GM23248 (cell line): ENCODE measurements around the gene FREM1. TPM values are rescaled to one million over a fixed set of nuclear protein-coding genes. Genes with fewer than 3 reads are reported as not detected.
A peak's percentile ranks its signal among the peaks of the same experiment; 100 is the strongest.

Experiments used
- DNase-seq: peaks from one replicate; pipeline ENCODE4 v3.0.0-alpha.2; 2015
- H2AFZ ChIP-seq: fragments of 200-600 bp; sonication (generic); 2 replicates; pipeline ENCODE4 v1.6.1; 2016; ENCODE audit warnings: antibody characterized with exemption
- H3F3A ChIP-seq: fragments of 200-600 bp; sonication (generic); 2 replicates; pipeline ENCODE4 v1.6.1; 2016; ENCODE audit warnings: mild to moderate bottlenecking, antibody characterized with exemption, mixed run types; ENCODE audit not compliant: insufficient read depth
- H3K27ac ChIP-seq: fragments of 200-600 bp; sonication (generic); 2 replicates; pipeline ENCODE4 v1.5.1; 2016; ENCODE audit warnings: mild to moderate bottlenecking
- H3K27me3 ChIP-seq: fragments of 200-600 bp; sonication (generic); replicated peaks from 2 replicates; pipeline ENCODE4 v1.6.1; 2016; ENCODE audit warnings: mild to moderate bottlenecking; ENCODE audit not compliant: insufficient read depth
- H3K36me3 ChIP-seq: fragments of 200-600 bp; sonication (generic); 2 replicates; pipeline ENCODE4 v1.6.1; 2016; ENCODE audit warnings: low read depth, mild to moderate bottlenecking
- H3K4me1 ChIP-seq: fragments of 200-600 bp; sonication (generic); 2 replicates; pipeline ENCODE4 v1.6.1; 2016; ENCODE audit warnings: mild to moderate bottlenecking; ENCODE audit not compliant: insufficient read depth
- H3K4me2 ChIP-seq: fragments of 200-600 bp; sonication (generic); one replicate; pipeline ENCODE4 v1.6.1; 2016; ENCODE audit warnings: mild to moderate bottlenecking; ENCODE audit not compliant: unreplicated experiment
- H3K4me3 ChIP-seq: fragments of 200-600 bp; sonication (generic); 2 replicates; pipeline ENCODE4 v1.5.1; 2016; ENCODE audit warnings: mild to moderate bottlenecking
- H3K79me2 ChIP-seq: fragments of 200-600 bp; sonication (generic); 2 replicates; pipeline ENCODE4 v1.6.1; 2016; ENCODE audit warnings: mild to moderate bottlenecking; ENCODE audit not compliant: insufficient read depth
- H3K9ac ChIP-seq: fragments of 200-600 bp; sonication (generic); 2 replicates; pipeline ENCODE4 v1.6.1; 2016; ENCODE audit warnings: mild to moderate bottlenecking
- H3K9me2 ChIP-seq: fragments of 200-600 bp; sonication (generic); 2 replicates; pipeline ENCODE4 v1.6.1; 2016; ENCODE audit warnings: mixed run types, mild to moderate bottlenecking, moderate library complexity; ENCODE audit not compliant: insufficient read depth
- H3K9me3 ChIP-seq: fragments of 200-600 bp; sonication (generic); one replicate; pipeline ENCODE4 v1.6.1; 2017; ENCODE audit warnings: low read depth
- H4K20me1 ChIP-seq: fragments of 200-600 bp; sonication (generic); 2 replicates; pipeline ENCODE4 v1.6.0; 2016; ENCODE audit not compliant: insufficient read depth
- EZH2 ChIP-seq: fragments of 200-600 bp; sonication (generic); IDR thresholded peaks from 2 replicates; pipeline ENCODE4 v1.6.1; 2018; ENCODE audit warnings: antibody characterized with exemption, mild to moderate bottlenecking; ENCODE audit not compliant: insufficient read depth, poor library complexity, severe bottlenecking
- EZH2phosphoT487 ChIP-seq: fragments of 200-600 bp; sonication (generic); IDR thresholded peaks from 2 replicates; pipeline ENCODE4 v1.6.1; 2018; ENCODE audit warnings: antibody characterized with exemption, moderate library complexity, mild to moderate bottlenecking, low read depth; ENCODE audit not compliant: insufficient read depth
- WGBS, 2 experiments: methylation state at CpG; one replicate each; pipeline ENCODE4 v1.1.6; 2015 to 2017; ENCODE audit warnings: low lambda C conversion rate in 2 of 2, low coverage in 1 of 2; ENCODE audit errors: missing lambda C conversion rate in 2 of 2; 5-methylcytosine and 5-hydroxymethylcytosine counted together
- in situ Hi-C: fragments of 300-500 bp; cut with MboI; formaldehyde crosslinking; loops from 2 replicates; pipeline ENCODE4 v1.15.0; 2020
- polyA plus RNA-seq: library from polyadenylated mRNA; unstranded; fragments of >200 nt; fragmentation: Nextera tagmentation; extraction: Ambion mirVana; gene quantifications from 2 replicates; pipeline ENCODE4 v1.2.1, GENCODE V29; 2016
- total RNA-seq: library from RNA; depleted of rRNA; stranded (reverse); fragments of >200 nt; shearing (Covaris generic); gene quantifications from 2 replicates; pipeline ENCODE4 v1.2.3, GENCODE V29; 2014

FREM1 gene
- total and polyA plus RNA-seq, 2 experiments from 2014 or later: 0.11 to 0.31 TPM

DNA sequence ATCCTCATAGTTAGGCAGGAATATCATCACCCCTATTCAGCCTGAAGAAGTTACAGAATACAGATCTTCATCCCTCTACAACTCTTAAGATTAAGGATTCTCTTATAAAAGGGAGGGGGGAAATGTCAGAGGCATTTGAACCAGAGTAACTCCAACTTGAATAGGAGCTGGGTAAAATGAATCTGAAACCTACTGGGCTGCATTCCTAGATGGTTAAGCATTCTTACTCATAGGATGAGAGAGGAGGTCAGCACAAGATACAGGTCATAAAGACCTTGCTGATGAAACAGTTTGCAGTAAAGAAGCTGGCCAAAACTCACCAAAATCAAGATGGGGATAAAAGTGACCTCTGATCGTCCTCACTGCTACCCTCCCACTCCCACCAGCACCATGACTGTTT is 14.4 kb downstream of the FREM1 start:
- peaks cover 10% of the 10 kb centered on the region; the same call in 1 of the 2 replicates for H3K4me1 ChIP-seq
- H3K9me2 ChIP-seq: no peaks in the 10 kb centered on the region
- no peaks in the 10 kb centered on the region for H3K27me3 ChIP-seq
- H3K4me3 ChIP-seq: no peak overlapping the region
- no peak overlapping the region for H3K4me2 ChIP-seq
- 0 out of 2 replicates have a peak, but pooled peaks cover 4% of the 10 kb centered on the region for H3F3A ChIP-seq
- H3K9me3 ChIP-seq: no peaks in the 10 kb centered on the region
- no peaks in the 10 kb centered on the region for H4K20me1 ChIP-seq
- in situ Hi-C loops: no loop called here
- H2AFZ ChIP-seq: peak overlapping the region; percentile 43
- no peak overlapping the region for H3K9ac ChIP-seq
- H3K27ac ChIP-seq: peak overlapping the region; percentile 49; the same call in 1 of the 2 replicates
- no peak for TF ChIP-seq EZH2
- no peak for TF ChIP-seq EZH2phosphoT487
- 0 to 22% methylated on average over 1 of the region's 1 CpG for WGBS, 2 experiments
- no peaks in the 10 kb centered on the region for H3K79me2 ChIP-seq
- peak; percentile 57 for DNase-seq
- no peaks in the 10 kb centered on the region for H3K36me3 ChIP-seq

- H3K9ac ChIP-seq: no peak overlapping the region
- H3F3A ChIP-seq: 0 out of 2 replicates have a peak, but pooled peaks cover 4% of the 10 kb centered on the region
- H3K4me1 ChIP-seq: peaks cover 10% of the 10 kb centered on the region; the same call in 1 of the 2 replicates
- no peak overlapping the region for H3K27ac ChIP-seq
- H4K20me1 ChIP-seq: no peaks in the 10 kb centered on the region
- no peak for TF ChIP-seq EZH2phosphoT487
- TF ChIP-seq EZH2: no peak
- H3K36me3 ChIP-seq: no peaks in the 10 kb centered on the region
- in situ Hi-C loops: no loop called here
- no peak overlapping the region for H2AFZ ChIP-seq
- H3K27me3 ChIP-seq: no peaks in the 10 kb centered on the region
- no peaks in the 10 kb centered on the region for H3K9me3 ChIP-seq
- no peaks in the 10 kb centered on the region for H3K9me2 ChIP-seq
- no peak for DNase-seq
- 96 to 100% methylated on average over 1 of the region's 1 CpG for WGBS, 2 experiments
- no peak overlapping the region for H3K4me2 ChIP-seq
- H3K79me2 ChIP-seq: no peaks in the 10 kb centered on the region
- no peak overlapping the region for H3K4me3 ChIP-seq
Observed at GRCh38 chr9:14893280-14893679, 16.9 kb downstream of the FREM1 start.

DNA sequence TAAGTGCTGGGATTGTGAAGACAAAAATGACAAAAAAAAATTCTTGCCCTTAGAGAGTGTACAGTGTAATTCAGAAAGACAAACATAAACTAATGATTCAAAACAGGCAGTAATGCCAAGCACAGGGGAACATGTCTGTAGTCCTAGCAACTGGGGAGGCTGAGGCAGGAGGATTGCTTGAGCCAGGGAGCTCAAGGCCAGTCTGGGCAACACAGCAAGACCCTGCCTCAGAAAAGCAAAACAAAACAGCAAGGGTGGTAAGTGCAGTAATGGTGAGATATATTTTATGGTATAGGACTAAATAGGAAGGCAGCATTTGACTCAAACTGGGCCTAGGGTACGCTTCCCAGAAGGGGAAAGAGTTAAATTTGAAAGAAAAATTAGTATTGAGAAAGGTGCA is 18.9 kb downstream of the FREM1 start:
- Histone ChIP-seq H3F3A (no peaks in the 10 kb centered on the region), H2AFZ (no peak overlapping the region), H3K4me1 (peaks cover 10% of the 10 kb centered on the region; the same call in 1 of the 2 replicates), H3K4me3 (no peak overlapping the region), H3K9me2 (no peaks in the 10 kb centered on the region), H3K79me2 (no peaks in the 10 kb centered on the region), H4K20me1 (no peaks in the 10 kb centered on the region), H3K27me3 (no peaks in the 10 kb centered on the region), H3K9ac (no peak overlapping the region), H3K36me3 (no peaks in the 10 kb centered on the region), H3K9me3 (no peaks in the 10 kb centered on the region), H3K27ac (no peak overlapping the region), H3K4me2 (no peak overlapping the region)
- no peak for TF ChIP-seq EZH2
- no peak for TF ChIP-seq EZH2phosphoT487
- WGBS, 2 experiments: 41 to 59% methylated on average over 1 of the region's 1 CpG
- in situ Hi-C loops: no loop called here
- DNase-seq: no peak

- no peaks in the 10 kb centered on the region for H3K9me2 ChIP-seq
- in situ Hi-C loops: no loop called here
- no peaks in the 10 kb centered on the region for H3K79me2 ChIP-seq
- H3K9me3 ChIP-seq: no peaks in the 10 kb centered on the region
- H3K4me1 ChIP-seq: no peaks in the 10 kb centered on the region
- no peak for DNase-seq
- H2AFZ ChIP-seq: no peak overlapping the region
- H3K4me2 ChIP-seq: no peak overlapping the region
- no peak overlapping the region for H3K27ac ChIP-seq
- H3K4me3 ChIP-seq: no peak overlapping the region
- H3K9ac ChIP-seq: no peak overlapping the region
- no peaks in the 10 kb centered on the region for H3F3A ChIP-seq
- no peaks in the 10 kb centered on the region for H3K27me3 ChIP-seq
- no peaks in the 10 kb centered on the region for H3K36me3 ChIP-seq
- no peaks in the 10 kb centered on the region for H4K20me1 ChIP-seq
- no peak for TF ChIP-seq EZH2phosphoT487
- TF ChIP-seq EZH2: no peak
- WGBS, 2 experiments: 54 to 69% methylated on average over 3 of the region's 3 CpGs
Observed at GRCh38 chr9:14889451-14889850, 20.8 kb downstream of the FREM1 start.

GRCh38 chr9:14888875-14889274 is 21.4 kb downstream of the FREM1 start:
- WGBS, 2 experiments: 0 to 8% methylated on average over 1 of the region's 1 CpG
- no peaks in the 10 kb centered on the region for H3K9me3 ChIP-seq
- H2AFZ ChIP-seq: no peak overlapping the region
- H3K9ac ChIP-seq: no peak overlapping the region
- in situ Hi-C loops: no loop called here
- no peak overlapping the region for H3K4me2 ChIP-seq
- TF ChIP-seq EZH2: no peak
- TF ChIP-seq EZH2phosphoT487: no peak
- H3F3A ChIP-seq: no peaks in the 10 kb centered on the region
- no peaks in the 10 kb centered on the region for H3K36me3 ChIP-seq
- DNase-seq: no peak
- H3K4me3 ChIP-seq: no peak overlapping the region
- H4K20me1 ChIP-seq: no peaks in the 10 kb centered on the region
- no peaks in the 10 kb centered on the region for H3K27me3 ChIP-seq
- H3K4me1 ChIP-seq: no peaks in the 10 kb centered on the region
- no peaks in the 10 kb centered on the region for H3K9me2 ChIP-seq
- no peak overlapping the region for H3K27ac ChIP-seq
- no peaks in the 10 kb centered on the region for H3K79me2 ChIP-seq
